22Rv1 (cell line): ENCODE data around the gene ALX1.

Experiments used
- ZFX ChIP-seq: fragments of 450-650 bp; IDR thresholded peaks from 2 replicates; pipeline ENCODE4 v1.6.1; 2017; ENCODE audit warnings: antibody characterized with exemption, borderline replicate concordance
- TF ChIP-seq, protein P1 (sequence below): fragments of 450-650 bp; IDR thresholded peaks from 2 replicates; pipeline ENCODE4 v1.5.1; 2017; ENCODE audit warnings: mild to moderate bottlenecking

DNA sequence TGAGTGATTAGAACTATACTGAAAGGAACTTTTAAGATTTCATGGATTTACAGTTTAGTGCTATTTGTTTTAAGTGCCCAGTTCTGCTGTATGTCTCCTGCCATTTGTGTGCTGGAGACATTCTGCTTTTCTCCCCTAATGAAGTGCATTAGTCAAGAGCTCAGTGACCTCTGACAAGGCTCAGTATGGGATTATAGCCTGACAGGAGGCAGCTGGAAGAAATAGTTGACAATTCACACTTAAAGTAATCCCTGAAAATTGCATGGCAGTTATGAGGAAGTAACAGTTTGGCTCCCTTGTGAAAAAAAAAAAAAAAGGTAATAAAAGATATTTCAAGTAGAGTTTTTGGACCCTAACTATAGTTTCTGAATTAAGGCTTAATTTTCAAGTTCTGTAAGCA is 70.3 kb downstream of the ALX1 start:
- TF ChIP-seq, protein P1, sequence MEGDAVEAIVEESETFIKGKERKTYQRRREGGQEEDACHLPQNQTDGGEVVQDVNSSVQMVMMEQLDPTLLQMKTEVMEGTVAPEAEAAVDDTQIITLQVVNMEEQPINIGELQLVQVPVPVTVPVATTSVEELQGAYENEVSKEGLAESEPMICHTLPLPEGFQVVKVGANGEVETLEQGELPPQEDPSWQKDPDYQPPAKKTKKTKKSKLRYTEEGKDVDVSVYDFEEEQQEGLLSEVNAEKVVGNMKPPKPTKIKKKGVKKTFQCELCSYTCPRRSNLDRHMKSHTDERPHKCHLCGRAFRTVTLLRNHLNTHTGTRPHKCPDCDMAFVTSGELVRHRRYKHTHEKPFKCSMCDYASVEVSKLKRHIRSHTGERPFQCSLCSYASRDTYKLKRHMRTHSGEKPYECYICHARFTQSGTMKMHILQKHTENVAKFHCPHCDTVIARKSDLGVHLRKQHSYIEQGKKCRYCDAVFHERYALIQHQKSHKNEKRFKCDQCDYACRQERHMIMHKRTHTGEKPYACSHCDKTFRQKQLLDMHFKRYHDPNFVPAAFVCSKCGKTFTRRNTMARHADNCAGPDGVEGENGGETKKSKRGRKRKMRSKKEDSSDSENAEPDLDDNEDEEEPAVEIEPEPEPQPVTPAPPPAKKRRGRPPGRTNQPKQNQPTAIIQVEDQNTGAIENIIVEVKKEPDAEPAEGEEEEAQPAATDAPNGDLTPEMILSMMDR: no peak
- TF ChIP-seq ZFX: no peak
